HTERT RPE-1 (cell line): ENCODE results near the gene BRDT.

Experiments
- in situ Hi-C: fragments of 300-500 bp; cut with MboI; formaldehyde crosslinking; loops from 4 replicates; pipeline ENCODE4 v1.14.3; 2020; ENCODE audit warnings: low sequenced_read_pairs

The BRDT gene

GRCh38 chr1:91949356-91949699 lies at the start of gene BRDT:
TSS of gene BRDT (plus strand) at chr1:91949401. CDS start at chr1:91962755, 13,354 bp downstream.
- in situ Hi-C loops: no loop called here

- in situ Hi-C loops: no loop called here
These were observed 48.6 kb upstream of the BRDT start for GRCh38 chr1:91900562-91900961.

GRCh38 chr1:91901231-91901630 lies 48.0 kb upstream of the BRDT start:
- in situ Hi-C loops: no loop called here

- in situ Hi-C loops: no loop called here
These were observed 36.9 kb upstream of the BRDT start for GRCh38 chr1:91912266-91912665.

GRCh38 chr1:91913018-91913417 lies 36.2 kb upstream of the BRDT start:
- in situ Hi-C loops: no loop called here

- in situ Hi-C loops: no loop called here
These were observed 33.2 kb upstream of the BRDT start for GRCh38 chr1:91916046-91916445.

- in situ Hi-C loops: no loop called here
These were observed 32.3 kb upstream of the BRDT start for GRCh38 chr1:91916811-91917460.

GRCh38 chr1:91919962-91920361 lies 29.2 kb upstream of the BRDT start:
- in situ Hi-C loops: no loop called here

- in situ Hi-C loops: no loop called here
These were observed 25.1 kb upstream of the BRDT start for GRCh38 chr1:91924146-91924545.

- in situ Hi-C loops: no loop called here
These were observed 23.4 kb upstream of the BRDT start for GRCh38 chr1:91925644-91926435.

GRCh38 chr1:91928026-91928425 lies 21.2 kb upstream of the BRDT start:
- in situ Hi-C loops: no loop called here

GRCh38 chr1:91929250-91929649 lies 20.0 kb upstream of the BRDT start:
- in situ Hi-C loops: no loop called here

GRCh38 chr1:91937613-91938012 lies 11.6 kb upstream of the BRDT start:
- in situ Hi-C loops: no loop called here

GRCh38 chr1:91940496-91940895 lies 8.7 kb upstream of the BRDT start:
- in situ Hi-C loops: no loop called here

GRCh38 chr1:91944087-91944486 lies 5.1 kb upstream of the BRDT start:
- in situ Hi-C loops: no loop called here

GRCh38 chr1:91948097-91948496 lies 1.1 kb upstream of the BRDT start:
- in situ Hi-C loops: no loop called here

GRCh38 chr1:91948501-91949355 lies 473 bp upstream of the BRDT start:
- in situ Hi-C loops: no loop called here

- in situ Hi-C loops: no loop called here
These were observed 3.0 kb downstream of the BRDT start for GRCh38 chr1:91952187-91952586.

- in situ Hi-C loops: no loop called here
These were observed 9.7 kb downstream of the BRDT start for GRCh38 chr1:91958926-91959325.

GRCh38 chr1:91968334-91968733 lies 19.1 kb downstream of the BRDT start:
- in situ Hi-C loops: no loop called here

GRCh38 chr1:91979383-91979782 lies 30.2 kb downstream of the BRDT start:
- in situ Hi-C loops: no loop called here

- in situ Hi-C loops: no loop called here
These were observed 31.5 kb downstream of the BRDT start for GRCh38 chr1:91980663-91981062.
